WTC11 (cell line): ENCODE data around the gene PYCARD.

Source experiments
- AFF4 ChIP-seq: sonication (generic); formaldehyde crosslinking; IDR thresholded peaks from 2 replicates; pipeline ENCODE4 v1.8.1; 2023; ENCODE audit warnings: mild to moderate bottlenecking, missing genetic modification reagents, borderline replicate concordance
- ARID4B ChIP-seq: sonication (generic); formaldehyde crosslinking; IDR thresholded peaks from 2 replicates; pipeline ENCODE4 v1.8.0; 2023; ENCODE audit warnings: missing genetic modification reagents, mild to moderate bottlenecking, borderline replicate concordance
- ATF3 ChIP-seq: sonication (generic); formaldehyde crosslinking; conservative IDR thresholded peaks from 2 replicates; pipeline ENCODE4 v1.8.1; 2022; ENCODE audit warnings: mild to moderate bottlenecking, missing genetic modification reagents
- CTCF ChIP-seq: fragments of 200-600 bp; IDR thresholded peaks from 2 replicates; pipeline ENCODE4 v1.8.0; 2022; ENCODE audit warnings: antibody characterized with exemption
- JUN ChIP-seq: sonication (generic); formaldehyde crosslinking; IDR thresholded peaks from 2 replicates; pipeline ENCODE4 v1.8.0; 2023; ENCODE audit warnings: mild to moderate bottlenecking, missing genetic modification reagents
- MAX ChIP-seq: sonication (generic); formaldehyde crosslinking; IDR thresholded peaks from 2 replicates; pipeline ENCODE4 v1.8.0; 2022; ENCODE audit warnings: mild to moderate bottlenecking, missing genetic modification reagents
- NFYB ChIP-seq: sonication (generic); formaldehyde crosslinking; conservative IDR thresholded peaks from 2 replicates; pipeline ENCODE4 v1.8.0; 2022; ENCODE audit warnings: low read depth, missing genetic modification reagents
- SOX15 ChIP-seq: fragments of 250-450 bp; sonication (Bioruptor Pico); IDR thresholded peaks from 2 replicates; pipeline ENCODE4 v1.9.0; 2021; ENCODE audit warnings: mild to moderate bottlenecking
- SP1 ChIP-seq: sonication (generic); formaldehyde crosslinking; conservative IDR thresholded peaks from 2 replicates; pipeline ENCODE4 v1.8.1; 2022; ENCODE audit warnings: missing genetic modification reagents
- TP53 ChIP-seq: sonication (generic); formaldehyde crosslinking; IDR thresholded peaks from 2 replicates; pipeline ENCODE4 v1.8.1; 2023; ENCODE audit warnings: mild to moderate bottlenecking, missing genetic modification reagents
- USF1 ChIP-seq: sonication (generic); formaldehyde crosslinking; IDR thresholded peaks from 2 replicates; pipeline ENCODE4 v1.8.0; 2022; ENCODE audit warnings: mild to moderate bottlenecking, missing genetic modification reagents

GRCh38 chr16:31187808-31188189 is 14.8 kb downstream of the PYCARD start:
- TF ChIP-seq CTCF (no peak), AFF4 (CRISPR knock-in tag) (no peak), JUN (CRISPR knock-in tag) (no peak), USF1 (no peak), MAX (CRISPR knock-in tag) (no peak), SOX15 (CRISPR knock-in tag) (no peak), TP53 (CRISPR knock-in tag) (no peak), SP1 (no peak), NFYB (CRISPR knock-in tag) (no peak), ATF3 (CRISPR knock-in tag) (no peak), ARID4B (CRISPR knock-in tag) (no peak)
